Natural killer cell (primary cell): ENCODE measurements around the gene CIB2. TPM values are rescaled to one million over a fixed set of nuclear protein-coding genes. Genes with fewer than 3 reads are reported as not detected.

Experiments used
- ATAC-seq, 3 donors: fragments of 150-1000 bp in 2 of 3; fragments of 200-7000 bp in 1 of 3; cut with Tn5 transposase; 1 replicate in 1 of 3; 2 replicates in 2 of 3; pipeline ENCODE4 v1.10.0; 2021; ENCODE audit warnings: mild to moderate bottlenecking in 2 of 3, moderate library complexity in 2 of 3
- DNase-seq, 2 donors: peaks; one replicate each; pipeline versions ENCODE4 v3.0.0 to v3.0.0-alpha.2; 2013 to 2021; ENCODE audit warnings: mixed read lengths in 1 of 2
- H3K27ac ChIP-seq: one replicate; pipeline ENCODE4 v1.5.1; 2013; ENCODE audit warnings: mild to moderate bottlenecking, low read length
- H3K27me3 ChIP-seq: one replicate; pipeline ENCODE4 v1.6.1; 2013; ENCODE audit warnings: low read length; ENCODE audit not compliant: control insufficient read depth, insufficient read depth
- H3K36me3 ChIP-seq: one replicate; pipeline ENCODE4 v1.6.1; 2013; ENCODE audit warnings: low read length; ENCODE audit not compliant: control insufficient read depth, insufficient read depth
- H3K4me1 ChIP-seq: one replicate; pipeline ENCODE4 v1.6.1; 2013; ENCODE audit warnings: low read length; ENCODE audit not compliant: control insufficient read depth, insufficient read depth
- H3K4me3 ChIP-seq: one replicate; pipeline ENCODE4 v1.5.1; 2013; ENCODE audit warnings: low read length
- H3K9me3 ChIP-seq: one replicate; pipeline ENCODE4 v1.6.1; 2013; ENCODE audit warnings: low read length; ENCODE audit not compliant: control insufficient read depth, insufficient read depth
- H3K27ac Mint-ChIP-seq, 2 donors: one replicate each; pipeline ENCODE4 v1.8.0; 2022; ENCODE audit warnings: mild to moderate bottlenecking in 2 of 2, mixed read lengths in 2 of 2, moderate library complexity in 1 of 2
- H3K27me3 Mint-ChIP-seq, 2 donors: one replicate each; pipeline ENCODE4 v1.8.0; 2022; ENCODE audit warnings: low read depth in 2 of 2, mixed read lengths in 2 of 2
- H3K36me3 Mint-ChIP-seq: one replicate; pipeline ENCODE4 v1.8.0; 2022; ENCODE audit warnings: mixed read lengths
- H3K4me1 Mint-ChIP-seq, 2 donors: one replicate each; pipeline ENCODE4 v1.8.0; 2022; ENCODE audit warnings: mixed read lengths in 2 of 2
- H3K4me3 Mint-ChIP-seq: one replicate; pipeline ENCODE4 v1.8.0; 2022; ENCODE audit warnings: mild to moderate bottlenecking, moderate library complexity, mixed read lengths
- H3K9me3 Mint-ChIP-seq, 2 donors: one replicate each; pipeline ENCODE4 v1.8.0; 2022; ENCODE audit warnings: mixed read lengths in 2 of 2
- CTCF ChIP-seq: fragments of 200-600 bp; IDR thresholded peaks from one replicate; pipeline ENCODE4 v1.8.0; 2022; ENCODE audit warnings: antibody characterized with exemption
- WGBS: methylation state at CpG from one replicate; pipeline ENCODE4 v1.1.7; 2013; ENCODE audit warnings: missing lambda C conversion rate; ENCODE audit not compliant: insufficient coverage; 5-methylcytosine and 5-hydroxymethylcytosine counted together
- intact Hi-C: fragments of 100-400 bp; cut with micrococcal nuclease; formaldehyde crosslinking; loops from one replicate; pipeline ENCODE4 v1.14.2; 2022
- total RNA-seq, 4 donors: library from RNA; stranded (reverse); fragments of 120-200 nt in 1 of 4; gene quantifications; one replicate each; pipeline versions ENCODE4 v1.2.3 to v1.2.4, GENCODE V29; 2013 to 2022

Gene CIB2
- total RNA-seq, 3 donors from 2014 or later (not counting 1 experiment from before 2014, with no cell fraction given) = 0.25 to 1.5 (median 0.99) TPM

GRCh38 chr15:78071383-78071782 lies 59.9 kb downstream of the CIB2 start:
- H3K4me1 ChIP-seq = peaks cover 52% of the 10 kb centered on the region
- H3K36me3 ChIP-seq = no peaks in the 10 kb centered on the region
- Mint-ChIP-seq H3K4me1 (peaks cover 26 to 32% of the 10 kb centered on the region in 2 donors), H3K9me3 (no peaks in the 10 kb centered on the region), H3K27me3 (no peaks in the 10 kb centered on the region), H3K27ac (no peak overlapping the region), H3K4me3 (no peak overlapping the region), H3K36me3 (no peaks in the 10 kb centered on the region)
- no peak for TF ChIP-seq CTCF
- 61% methylated on average over 2 of the region's 2 CpGs for WGBS
- intact Hi-C loops = no loop called here
- H3K4me3 ChIP-seq = no peak overlapping the region
- H3K27me3 ChIP-seq = no peaks in the 10 kb centered on the region
- ATAC-seq = no peak
- no peaks in the 10 kb centered on the region for H3K9me3 ChIP-seq
- H3K27ac ChIP-seq = no peak overlapping the region
- DNase-seq = peak in 1 of 2 donors; percentile 9

GRCh38 chr15:78070049-78070700 lies 61.1 kb downstream of the CIB2 start:
- ATAC-seq = peak in 2 of 3 donors; percentile 17 to 41
- peaks cover 17 to 21% of the 10 kb centered on the region in 2 donors for H3K4me1 Mint-ChIP-seq

GRCh38 chr15:78069462-78070029 lies 61.7 kb downstream of the CIB2 start:
- DNase-seq (peak in 1 of 2 donors; percentile 54), ATAC-seq (peak in 1 of 3 donors; percentile 45)
- Histone ChIP-seq H3K36me3 (no peaks in the 10 kb centered on the region), H3K4me3 (no peak overlapping the region), H3K27ac (peak overlapping the region; percentile 70), H3K9me3 (no peaks in the 10 kb centered on the region), H3K27me3 (no peaks in the 10 kb centered on the region), H3K4me1 (peaks cover 55% of the 10 kb centered on the region)
- Mint-ChIP-seq H3K4me1 (peaks cover 13 to 17% of the 10 kb centered on the region in 2 donors), H3K4me3 (peak overlapping the region; percentile 80), H3K27me3 (no peaks in the 10 kb centered on the region), H3K9me3 (no peaks in the 10 kb centered on the region), H3K27ac (no peak overlapping the region), H3K36me3 (no peaks in the 10 kb centered on the region)
- WGBS = 46% methylated on average over 5 of the region's 5 CpGs
- intact Hi-C loops = loop anchor here (2.0 to 5.0 kb wide), 2 partner anchors 33 to 35 kb away; no protein-coding TSS in a partner anchor
- no peak for TF ChIP-seq CTCF

More at GRCh38 chr15:78070049-78070700, 61.1 kb downstream of the CIB2 start:
- no peaks in the 10 kb centered on the region for H3K36me3 Mint-ChIP-seq
- Histone ChIP-seq H3K36me3 (no peaks in the 10 kb centered on the region), H3K4me1 (peaks cover 52% of the 10 kb centered on the region), H3K27ac (peak overlapping the region; percentile 70), H3K27me3 (no peaks in the 10 kb centered on the region), H3K9me3 (no peaks in the 10 kb centered on the region), H3K4me3 (no peak overlapping the region)
- H3K9me3 Mint-ChIP-seq = no peaks in the 10 kb centered on the region
- intact Hi-C loops = no loop called here
- no peak overlapping the region for H3K27ac Mint-ChIP-seq
- no peak for TF ChIP-seq CTCF
- H3K27me3 Mint-ChIP-seq = no peaks in the 10 kb centered on the region
- 48% methylated on average over 3 of the region's 4 CpGs for WGBS
- peak overlapping the region; percentile 71 for H3K4me3 Mint-ChIP-seq
- DNase-seq = peak in 1 of 2 donors; percentile 73
